ENCODE measurements around the gene LRRFIP1. TPM values are rescaled to one million over a fixed set of nuclear protein-coding genes. Genes with fewer than 3 reads are reported as not detected.

Gene LRRFIP1
- total and polyA plus RNA-seq, 9 donors, result 27.4 to 71.1 (median 56.1) TPM

- Histone ChIP-seq H3K9me3 (no peaks in the 10 kb centered on the region), H3K4me3 (no peak overlapping the region), H3K4me1 (ENCODE audit: insufficient read depth) (peaks cover 5% of the 10 kb centered on the region), H3K27ac (peak overlapping the region in 1 of 2 donors; percentile 2), H3K27me3 (no peaks in the 10 kb centered on the region), H3K36me3 (no peaks in the 10 kb centered on the region)
- no peak for DNase-seq
- no peak for TF ChIP-seq POLR2A (IDR thresholded peaks at IDR 0.05)
- TF ChIP-seq, protein P1, sequence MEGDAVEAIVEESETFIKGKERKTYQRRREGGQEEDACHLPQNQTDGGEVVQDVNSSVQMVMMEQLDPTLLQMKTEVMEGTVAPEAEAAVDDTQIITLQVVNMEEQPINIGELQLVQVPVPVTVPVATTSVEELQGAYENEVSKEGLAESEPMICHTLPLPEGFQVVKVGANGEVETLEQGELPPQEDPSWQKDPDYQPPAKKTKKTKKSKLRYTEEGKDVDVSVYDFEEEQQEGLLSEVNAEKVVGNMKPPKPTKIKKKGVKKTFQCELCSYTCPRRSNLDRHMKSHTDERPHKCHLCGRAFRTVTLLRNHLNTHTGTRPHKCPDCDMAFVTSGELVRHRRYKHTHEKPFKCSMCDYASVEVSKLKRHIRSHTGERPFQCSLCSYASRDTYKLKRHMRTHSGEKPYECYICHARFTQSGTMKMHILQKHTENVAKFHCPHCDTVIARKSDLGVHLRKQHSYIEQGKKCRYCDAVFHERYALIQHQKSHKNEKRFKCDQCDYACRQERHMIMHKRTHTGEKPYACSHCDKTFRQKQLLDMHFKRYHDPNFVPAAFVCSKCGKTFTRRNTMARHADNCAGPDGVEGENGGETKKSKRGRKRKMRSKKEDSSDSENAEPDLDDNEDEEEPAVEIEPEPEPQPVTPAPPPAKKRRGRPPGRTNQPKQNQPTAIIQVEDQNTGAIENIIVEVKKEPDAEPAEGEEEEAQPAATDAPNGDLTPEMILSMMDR (IDR thresholded peaks at IDR 0.05), result no peak
- no peak for TF ChIP-seq EP300 (IDR thresholded peaks at IDR 0.05)
- WGBS, 3 donors, result 56 to 60% (median 60%) methylated on average over 12 of the region's 12 CpGs
- intact Hi-C loops (cut with DNase I), result loop anchor here in 3 of 4 donors (2.0 to 10.0 kb wide), 7 partner anchors 69 to 589 kb away; no protein-coding TSS in a partner anchor
Observed at GRCh38 chr2:237743561-237744269, 116.3 kb downstream of the LRRFIP1 start.

- Histone ChIP-seq H3K9me3 (no peaks in the 10 kb centered on the region), H3K27me3 (no peaks in the 10 kb centered on the region), H3K36me3 (no peaks in the 10 kb centered on the region), H3K4me1 (ENCODE audit: insufficient read depth) (peaks cover 5% of the 10 kb centered on the region), H3K27ac (no peak overlapping the region), H3K4me3 (no peak overlapping the region)
- DNase-seq, result no peak
- intact Hi-C loops (cut with DNase I), result loop anchor here in 3 of 4 donors (2.0 to 10.0 kb wide), 7 partner anchors 69 to 589 kb away; no protein-coding TSS in a partner anchor
- TF ChIP-seq EP300 (IDR thresholded peaks at IDR 0.05), result no peak
- 84% methylated on average over 6 of the region's 6 CpGs for WGBS, 3 donors
Observed at GRCh38 chr2:237744270-237744612, 116.9 kb downstream of the LRRFIP1 start.

GRCh38 chr2:237744613-237745249 lies 117.3 kb downstream of the LRRFIP1 start:
- Histone ChIP-seq H3K4me1 (ENCODE audit: insufficient read depth) (peaks cover 5% of the 10 kb centered on the region), H3K27me3 (no peaks in the 10 kb centered on the region), H3K9me3 (no peaks in the 10 kb centered on the region), H3K4me3 (no peak overlapping the region), H3K27ac (no peak overlapping the region), H3K36me3 (no peaks in the 10 kb centered on the region)
- TF ChIP-seq EP300 (IDR thresholded peaks at IDR 0.05) (no peak), POLR2A (IDR thresholded peaks at IDR 0.05) (no peak)
- TF ChIP-seq, protein P1 (IDR thresholded peaks at IDR 0.05), result peak; percentile 93 to 96 (median 93)
- 41 to 46% (median 46%) methylated on average over 18 of the region's 18 CpGs for WGBS, 3 donors
- intact Hi-C loops (cut with DNase I), result loop anchor here (2.0 to 10.0 kb wide), 9 partner anchors 70 to 590 kb away; partner anchors contain the start of gene RAB17 (in 1 of the 4)
- DNase-seq, result peak; percentile 71 to 90 (median 86)

GRCh38 chr2:237745250-237745613 lies 117.8 kb downstream of the LRRFIP1 start:
- Histone ChIP-seq H3K27me3 (no peaks in the 10 kb centered on the region), H3K27ac (no peak overlapping the region), H3K9me3 (no peaks in the 10 kb centered on the region), H3K36me3 (no peaks in the 10 kb centered on the region), H3K4me1 (ENCODE audit: insufficient read depth) (peaks cover 5% of the 10 kb centered on the region), H3K4me3 (no peak overlapping the region)
- intact Hi-C loops (cut with DNase I), result loop anchor here (2.0 to 10.0 kb wide), 8 partner anchors 70 to 590 kb away; partner anchors contain the start of gene RAB17 (in 1 of the 4)
- 48 to 49% (median 49%) methylated on average over 5 of the region's 5 CpGs for WGBS, 3 donors
- TF ChIP-seq EP300 (IDR thresholded peaks at IDR 0.05), result no peak
- no peak for TF ChIP-seq POLR2A (IDR thresholded peaks at IDR 0.05)
- TF ChIP-seq, protein P1 (IDR thresholded peaks at IDR 0.05), result no peak
- no peak for DNase-seq

All from ovary (tissue), 9 donors.